ENCODE results near the gene C15orf40.

The C15orf40 gene

DNA sequence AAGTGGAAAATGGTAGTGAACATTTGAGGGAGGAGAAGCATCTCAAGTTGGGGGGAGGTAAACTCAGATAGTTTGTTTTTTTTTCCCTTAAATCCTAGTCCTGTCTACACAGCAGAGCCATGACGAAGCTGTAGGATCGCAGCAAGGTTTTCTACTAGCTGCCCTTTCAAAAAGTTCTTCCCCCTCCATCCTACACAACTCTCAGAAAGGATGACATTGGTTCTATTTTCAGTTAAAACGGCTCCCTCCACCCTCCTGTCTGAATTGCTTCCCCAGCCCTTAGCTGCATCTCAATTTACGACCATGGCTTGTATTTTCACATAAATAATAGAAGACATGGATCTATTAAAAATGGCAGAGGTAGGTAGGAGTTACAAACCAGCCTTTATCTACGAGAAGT is 61.1 kb downstream of the C15orf40 start:
- H3K27me3 Mint-ChIP-seq (ENCODE audit: low read depth), result no peaks in the 10 kb centered on the region
- no peaks in the 10 kb centered on the region for H3K9me3 Mint-ChIP-seq
- TF ChIP-seq, protein P1, sequence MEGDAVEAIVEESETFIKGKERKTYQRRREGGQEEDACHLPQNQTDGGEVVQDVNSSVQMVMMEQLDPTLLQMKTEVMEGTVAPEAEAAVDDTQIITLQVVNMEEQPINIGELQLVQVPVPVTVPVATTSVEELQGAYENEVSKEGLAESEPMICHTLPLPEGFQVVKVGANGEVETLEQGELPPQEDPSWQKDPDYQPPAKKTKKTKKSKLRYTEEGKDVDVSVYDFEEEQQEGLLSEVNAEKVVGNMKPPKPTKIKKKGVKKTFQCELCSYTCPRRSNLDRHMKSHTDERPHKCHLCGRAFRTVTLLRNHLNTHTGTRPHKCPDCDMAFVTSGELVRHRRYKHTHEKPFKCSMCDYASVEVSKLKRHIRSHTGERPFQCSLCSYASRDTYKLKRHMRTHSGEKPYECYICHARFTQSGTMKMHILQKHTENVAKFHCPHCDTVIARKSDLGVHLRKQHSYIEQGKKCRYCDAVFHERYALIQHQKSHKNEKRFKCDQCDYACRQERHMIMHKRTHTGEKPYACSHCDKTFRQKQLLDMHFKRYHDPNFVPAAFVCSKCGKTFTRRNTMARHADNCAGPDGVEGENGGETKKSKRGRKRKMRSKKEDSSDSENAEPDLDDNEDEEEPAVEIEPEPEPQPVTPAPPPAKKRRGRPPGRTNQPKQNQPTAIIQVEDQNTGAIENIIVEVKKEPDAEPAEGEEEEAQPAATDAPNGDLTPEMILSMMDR (IDR thresholded peaks at IDR 0.05; ENCODE audit: unreplicated experiment in 3 of 3), result no peak
- peaks cover 5% of the 10 kb centered on the region for H3K4me1 Mint-ChIP-seq
- H3K4me3 Mint-ChIP-seq, result no peak overlapping the region
- H3K27ac Mint-ChIP-seq, result no peak overlapping the region
- H3K36me3 Mint-ChIP-seq (ENCODE audit: low read depth), result no peaks in the 10 kb centered on the region

- no peak overlapping the region for H3K27ac Mint-ChIP-seq
- H3K9me3 Mint-ChIP-seq, result no peaks in the 10 kb centered on the region
- TF ChIP-seq, protein P1 (IDR thresholded peaks at IDR 0.05; ENCODE audit: unreplicated experiment in 3 of 3), result no peak
- no peaks in the 10 kb centered on the region for H3K36me3 Mint-ChIP-seq (ENCODE audit: low read depth)
- peaks cover 10% of the 10 kb centered on the region for H3K4me1 Mint-ChIP-seq
- H3K27me3 Mint-ChIP-seq (ENCODE audit: low read depth), result no peaks in the 10 kb centered on the region
- no peak overlapping the region for H3K4me3 Mint-ChIP-seq
Measured at GRCh38 chr15:82946155-82946701, 65.2 kb downstream of the C15orf40 start.

DNA sequence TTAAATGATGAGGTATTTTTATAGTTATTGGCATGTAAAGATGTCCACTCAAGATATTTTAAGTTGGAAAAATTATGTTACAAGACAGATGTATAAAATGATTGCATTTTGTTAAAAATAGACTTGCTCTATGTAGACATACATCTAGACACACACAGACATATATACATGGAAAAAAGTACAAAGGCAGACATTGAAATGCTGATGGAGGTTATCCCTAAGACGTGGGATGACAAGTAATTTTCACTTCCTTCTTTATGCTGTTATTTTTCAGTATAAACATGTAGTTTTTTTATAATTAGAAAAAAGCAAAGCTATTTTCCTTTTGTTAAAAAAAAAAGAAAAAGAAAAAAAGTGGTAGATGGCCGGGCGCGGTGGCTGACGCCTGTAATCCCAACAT is 66.1 kb downstream of the C15orf40 start:
- Mint-ChIP-seq H3K27ac (no peak overlapping the region), H3K4me1 (peaks cover 10% of the 10 kb centered on the region), H3K27me3 (ENCODE audit: low read depth) (no peaks in the 10 kb centered on the region), H3K36me3 (ENCODE audit: low read depth) (no peaks in the 10 kb centered on the region), H3K9me3 (no peaks in the 10 kb centered on the region), H3K4me3 (no peak overlapping the region)
- TF ChIP-seq, protein P1 (IDR thresholded peaks at IDR 0.05; ENCODE audit: unreplicated experiment in 3 of 3), result no peak

- Mint-ChIP-seq H3K27ac (no peak overlapping the region), H3K27me3 (ENCODE audit: low read depth) (no peaks in the 10 kb centered on the region), H3K36me3 (ENCODE audit: low read depth) (no peaks in the 10 kb centered on the region), H3K9me3 (no peaks in the 10 kb centered on the region), H3K4me1 (peaks cover 10% of the 10 kb centered on the region), H3K4me3 (no peak overlapping the region)
- TF ChIP-seq, protein P1 (IDR thresholded peaks at IDR 0.05; ENCODE audit: unreplicated experiment in 3 of 3), result no peak
Measured at GRCh38 chr15:82944821-82945220, 66.6 kb downstream of the C15orf40 start.

DNA sequence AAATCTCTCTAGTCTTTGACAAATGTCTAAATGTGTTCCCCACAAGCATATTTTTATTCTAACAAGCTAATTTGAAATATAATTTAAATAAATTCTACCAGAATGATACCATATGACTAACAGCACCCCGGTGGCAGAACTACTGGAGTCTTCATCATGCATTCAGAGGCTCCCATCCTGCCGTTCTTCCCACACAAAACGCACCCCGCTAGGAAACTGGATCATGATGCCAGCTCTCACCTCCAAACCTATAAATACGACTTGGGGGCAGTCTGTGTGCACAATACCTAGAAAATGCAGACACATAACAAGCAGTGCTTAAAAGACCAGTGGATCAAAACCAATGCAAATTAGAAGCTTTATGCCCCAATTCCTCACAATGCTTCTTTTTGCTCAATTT is 67.4 kb downstream of the C15orf40 start:
- Mint-ChIP-seq H3K9me3 (no peaks in the 10 kb centered on the region), H3K27ac (no peak overlapping the region), H3K27me3 (ENCODE audit: low read depth) (no peaks in the 10 kb centered on the region)

GRCh38 chr15:82943176-82943575 is 68.3 kb downstream of the C15orf40 start:
- no peak overlapping the region for H3K27ac Mint-ChIP-seq
- peaks cover 15% of the 10 kb centered on the region for H3K4me1 Mint-ChIP-seq
- H3K4me3 Mint-ChIP-seq, result no peak overlapping the region
- no peaks in the 10 kb centered on the region for H3K36me3 Mint-ChIP-seq (ENCODE audit: low read depth)
- no peaks in the 10 kb centered on the region for H3K9me3 Mint-ChIP-seq
- no peaks in the 10 kb centered on the region for H3K27me3 Mint-ChIP-seq (ENCODE audit: low read depth)
- TF ChIP-seq, protein P1 (IDR thresholded peaks at IDR 0.05; ENCODE audit: unreplicated experiment in 3 of 3), result no peak

More for the DNA sequence above, 67.4 kb downstream of the C15orf40 start:
- H3K4me3 Mint-ChIP-seq, result no peak overlapping the region
- H3K4me1 Mint-ChIP-seq, result peaks cover 10% of the 10 kb centered on the region
- TF ChIP-seq, protein P1 (IDR thresholded peaks at IDR 0.05; ENCODE audit: unreplicated experiment in 3 of 3), result no peak
- no peaks in the 10 kb centered on the region for H3K36me3 Mint-ChIP-seq (ENCODE audit: low read depth)
